GM18907 (cell line): ENCODE results near the gene LOXL4.
"Not testable (repeated sequence)": the region's sequence is repeated elsewhere in the genome, so short reads cannot be mapped to it uniquely, and the experiment has no call there.

Source experiments
- ATAC-seq: cut with Tn5 transposase; IDR thresholded peaks from one replicate; pipeline ENCODE4 v1.9.1; 2021; ENCODE audit warnings: mild to moderate bottlenecking, moderate library complexity; ENCODE audit not compliant: unreplicated experiment

The LOXL4 gene

GRCh38 chr10:98246911-98247805, 20.8 kb downstream of the LOXL4 start:
- no peak for ATAC-seq

- no peak for ATAC-seq
Observed at GRCh38 chr10:98244586-98244985, 23.4 kb downstream of the LOXL4 start.

- ATAC-seq = no peak
Observed at GRCh38 chr10:98244141-98244540, 23.9 kb downstream of the LOXL4 start.

GRCh38 chr10:98242823-98243222, 25.2 kb downstream of the LOXL4 start:
- no peak for ATAC-seq

- no peak for ATAC-seq
Observed at GRCh38 chr10:98240524-98240923, 27.5 kb downstream of the LOXL4 start.

- no peak for ATAC-seq
Observed at GRCh38 chr10:98238391-98238790, 29.6 kb downstream of the LOXL4 start.

- ATAC-seq = no peak
Observed at GRCh38 chr10:98236862-98237261, 31.1 kb downstream of the LOXL4 start.

GRCh38 chr10:98235846-98236245, 32.1 kb downstream of the LOXL4 start:
- ATAC-seq = no peak

GRCh38 chr10:98231417-98231816, 36.6 kb downstream of the LOXL4 start:
- no peak for ATAC-seq

GRCh38 chr10:98228266-98228665, 39.7 kb downstream of the LOXL4 start:
- ATAC-seq = not testable (repeated sequence)

- not testable (repeated sequence) for ATAC-seq
Observed at GRCh38 chr10:98227713-98228112, 40.3 kb downstream of the LOXL4 start.

GRCh38 chr10:98226508-98227144, 41.4 kb downstream of the LOXL4 start:
- no peak for ATAC-seq

GRCh38 chr10:98224996-98225395, 43.0 kb downstream of the LOXL4 start:
- no peak for ATAC-seq

GRCh38 chr10:98224509-98224908, 43.5 kb downstream of the LOXL4 start:
- no peak for ATAC-seq

- ATAC-seq = no peak
Observed at GRCh38 chr10:98223874-98224273, 44.1 kb downstream of the LOXL4 start.

GRCh38 chr10:98217801-98218200, 50.2 kb downstream of the LOXL4 start:
- ATAC-seq = no peak

GRCh38 chr10:98215373-98215772, 52.6 kb downstream of the LOXL4 start:
- no peak for ATAC-seq

GRCh38 chr10:98213740-98214139, 54.3 kb downstream of the LOXL4 start:
- no peak for ATAC-seq

- no peak for ATAC-seq
Observed at GRCh38 chr10:98212196-98212595, 55.8 kb downstream of the LOXL4 start.

GRCh38 chr10:98209441-98209840, 58.6 kb downstream of the LOXL4 start:
- no peak for ATAC-seq

GRCh38 chr10:98208925-98209324, 59.1 kb downstream of the LOXL4 start:
- ATAC-seq = no peak

- no peak for ATAC-seq
Observed at GRCh38 chr10:98205351-98205750, 62.6 kb downstream of the LOXL4 start.
